Inflammatory macrophage (primary cell): ENCODE data around the gene TENM3.
"Not testable (repeated sequence)": the region's sequence is repeated elsewhere in the genome, so short reads cannot be mapped to it uniquely, and the experiment has no call there.

Experiments used
- DNase-seq, 2 donors: peaks; one replicate each; pipeline ENCODE4 v3.0.0-alpha.2; 2020 to 2022

TENM3 gene

DNA sequence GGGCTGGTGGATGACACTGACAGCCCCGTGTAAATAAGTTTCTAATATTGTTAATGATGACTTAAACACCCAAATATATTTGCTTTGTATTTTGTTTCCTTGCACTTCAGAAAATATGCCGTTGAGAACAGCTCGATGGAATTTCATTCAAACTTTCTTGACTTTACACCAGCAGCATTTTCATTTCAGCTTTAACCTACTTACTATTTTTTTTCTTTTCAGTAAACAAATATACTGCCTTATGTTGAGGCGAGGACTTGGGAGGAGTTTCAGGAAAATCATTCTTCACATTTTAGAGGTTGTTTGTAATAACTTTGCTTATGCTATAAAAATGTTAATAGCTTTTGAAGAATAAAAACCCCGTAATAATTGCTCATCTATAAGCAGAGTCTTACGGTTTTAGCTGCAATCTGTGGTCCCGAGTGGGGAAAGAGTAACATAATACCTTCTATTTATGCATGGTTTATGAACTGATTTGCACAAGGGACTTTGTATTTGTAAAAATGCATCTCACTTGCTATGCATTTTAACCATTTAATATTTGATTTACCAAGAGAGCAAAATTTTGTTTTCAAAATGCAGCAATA, 14.1 kb upstream of the TENM3 start:
- no peak for DNase-seq

DNA sequence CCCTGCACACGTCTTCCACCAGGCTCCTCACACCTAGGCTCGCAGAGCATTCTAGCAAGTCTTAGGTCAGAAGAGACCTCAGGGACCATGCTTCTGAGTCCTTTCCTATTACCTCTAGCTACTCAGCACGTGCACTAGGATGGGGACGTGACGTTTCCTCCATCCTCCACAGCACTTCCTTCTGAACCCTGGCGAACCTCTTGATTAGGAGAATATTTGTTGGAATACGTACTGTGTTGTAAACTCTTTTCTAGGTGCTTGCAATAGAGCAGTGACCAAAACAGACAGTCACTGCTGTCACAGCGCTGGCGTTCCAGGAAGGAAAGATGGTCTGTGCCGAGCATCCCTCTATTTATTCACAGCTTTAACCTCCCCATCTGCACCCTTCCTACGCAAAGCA, 12.9 kb upstream of the TENM3 start:
- no peak for DNase-seq

DNA sequence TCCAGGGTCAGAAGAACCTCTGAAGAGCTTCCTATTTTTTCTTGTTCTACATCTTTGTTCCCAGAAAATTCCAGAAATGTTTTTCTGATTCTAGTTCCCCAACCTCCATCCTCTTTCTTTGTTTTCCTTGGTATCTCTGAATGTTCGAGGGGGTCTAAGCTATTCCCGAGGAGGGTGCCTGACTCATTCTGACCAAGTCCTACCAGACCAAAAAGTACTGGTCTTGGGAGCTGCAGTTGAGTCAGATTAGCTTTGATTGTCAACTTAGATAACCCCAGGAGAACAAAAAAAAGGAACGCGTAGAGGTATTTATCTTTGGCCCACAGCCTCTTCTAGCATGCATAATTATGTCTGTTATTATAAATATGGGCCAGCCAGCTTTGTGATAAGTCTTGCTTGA, 12.1 kb upstream of the TENM3 start:
- no peak for DNase-seq

DNA sequence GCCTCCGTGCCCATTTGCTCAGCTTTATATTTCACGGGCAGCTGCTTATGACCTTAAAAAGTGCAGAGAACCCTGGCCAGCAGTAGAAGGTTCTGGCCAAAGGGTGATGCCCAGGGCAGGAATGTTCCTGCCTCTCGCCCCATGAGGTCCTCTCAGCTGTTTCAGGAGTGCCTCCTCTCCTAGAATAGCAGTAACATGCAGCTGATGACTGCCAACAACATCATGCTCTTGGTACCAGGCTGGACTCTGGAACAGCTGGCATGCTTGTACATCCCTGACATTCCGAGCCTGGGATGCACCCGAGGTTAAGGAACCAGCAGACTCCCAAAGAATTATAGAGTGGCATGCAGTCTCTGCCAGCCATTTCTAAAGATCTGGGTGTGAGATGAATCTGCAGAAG, 11.7 kb upstream of the TENM3 start:
- DNase-seq, result no peak

DNA sequence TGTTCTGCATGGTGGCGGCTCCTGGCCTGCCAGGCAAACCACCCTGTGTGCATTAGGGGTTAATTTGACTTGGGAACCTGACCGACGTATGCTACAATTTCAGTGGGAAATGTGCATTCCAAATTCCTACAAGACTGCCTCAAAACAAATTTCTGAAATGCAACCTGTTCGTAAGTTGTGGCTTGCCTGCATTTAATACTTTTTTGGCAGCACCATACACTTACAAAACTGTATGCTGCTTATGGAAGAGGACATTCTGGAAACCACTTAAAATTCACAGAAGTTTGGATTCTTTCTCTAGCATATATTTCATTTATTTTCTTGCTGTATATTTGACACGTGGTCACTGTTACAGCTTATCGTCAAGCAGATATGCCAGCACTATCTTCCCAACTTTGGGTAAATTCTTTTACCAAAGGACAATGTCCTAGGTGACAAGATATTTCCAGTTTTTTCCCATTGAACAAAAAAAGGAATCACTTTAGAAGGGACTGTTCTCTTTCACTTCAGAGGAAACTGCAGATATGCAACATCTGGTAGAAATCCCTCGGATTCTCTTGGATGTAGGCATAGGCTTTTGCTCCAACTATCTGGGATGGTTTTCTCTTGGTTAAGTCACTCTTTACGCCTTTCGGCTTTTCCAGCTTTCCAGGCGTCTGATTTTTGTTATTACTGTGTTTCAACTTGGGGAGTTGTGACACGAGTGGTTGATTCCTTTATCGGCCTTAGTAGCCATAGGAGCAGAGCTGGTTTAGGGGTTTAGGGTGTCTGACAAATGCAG, 9.7 kb upstream of the TENM3 start:
- no peak for DNase-seq

DNA sequence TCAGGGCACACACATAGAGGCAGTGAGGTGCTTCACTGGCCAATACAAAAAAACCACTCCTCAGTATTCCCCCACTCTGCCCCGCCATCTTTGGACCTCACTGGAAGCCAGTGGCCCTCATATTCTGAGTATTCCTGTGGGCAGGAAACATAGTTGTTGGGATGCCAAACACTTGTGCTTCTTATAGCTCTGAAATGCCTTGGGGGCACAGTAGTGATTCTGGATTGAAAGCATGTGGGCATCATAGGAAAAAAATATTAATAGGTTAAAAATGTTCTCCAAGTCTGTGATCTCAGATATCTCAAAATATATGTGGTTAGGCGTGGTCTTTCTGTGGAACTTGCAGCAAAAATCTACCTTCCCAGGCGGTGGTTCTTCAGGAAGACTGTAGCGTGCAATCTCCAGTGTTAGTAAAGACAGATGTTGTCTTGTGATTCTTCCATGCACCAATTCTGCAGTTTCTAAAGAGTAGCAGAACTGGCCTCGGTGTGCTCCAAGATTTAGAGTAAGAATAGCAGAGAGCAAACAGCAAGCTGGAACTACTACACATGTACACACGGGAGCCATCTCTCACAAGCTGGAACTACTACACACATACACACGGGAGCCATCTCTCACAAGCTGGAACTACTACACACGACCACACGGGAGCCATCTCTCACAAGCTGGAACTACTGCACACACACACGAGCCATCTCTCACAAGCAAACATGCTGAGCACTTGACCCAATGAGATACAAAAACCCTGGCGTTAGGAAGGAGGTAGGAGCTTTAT, 8.0 kb upstream of the TENM3 start:
- DNase-seq, result no peak

DNA sequence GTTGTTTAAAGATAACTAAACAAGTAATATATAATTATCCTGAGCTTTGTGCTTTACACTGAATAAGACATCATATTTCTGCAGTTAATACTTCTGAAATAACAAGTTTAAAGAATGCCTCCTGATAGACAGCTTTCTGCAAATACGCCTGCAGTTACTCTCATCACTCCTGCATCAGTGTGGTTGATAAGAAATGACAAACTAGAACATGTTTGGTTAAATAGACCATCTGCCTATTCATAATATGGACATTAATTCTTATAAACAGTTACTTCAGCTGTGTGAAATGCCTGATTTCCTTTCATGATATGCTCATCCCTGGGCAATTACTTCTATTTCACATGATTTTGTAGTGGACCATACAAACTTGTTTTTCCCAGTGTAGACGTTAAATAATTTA, 7.0 kb upstream of the TENM3 start:
- DNase-seq, result no peak

DNA sequence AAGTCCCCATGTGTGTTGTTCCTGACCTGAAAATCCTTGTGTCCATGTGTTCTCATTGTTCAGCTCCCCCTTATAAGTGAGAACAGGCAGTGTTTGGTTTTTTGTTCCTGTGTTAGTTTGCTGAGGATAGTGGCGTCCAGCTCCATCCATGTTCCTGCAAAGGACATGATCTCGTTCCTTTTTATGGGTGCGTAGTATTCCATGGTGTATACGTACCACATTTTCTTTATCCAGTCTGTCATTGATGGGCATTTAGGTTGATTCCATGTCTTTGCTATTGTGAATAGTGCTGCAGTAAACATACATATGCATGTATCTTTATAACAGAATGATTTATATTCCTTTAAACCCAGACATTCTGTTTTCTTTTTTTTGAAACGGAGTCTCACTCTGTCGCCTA, 6.2 kb upstream of the TENM3 start:
- not testable (repeated sequence) for DNase-seq

DNA sequence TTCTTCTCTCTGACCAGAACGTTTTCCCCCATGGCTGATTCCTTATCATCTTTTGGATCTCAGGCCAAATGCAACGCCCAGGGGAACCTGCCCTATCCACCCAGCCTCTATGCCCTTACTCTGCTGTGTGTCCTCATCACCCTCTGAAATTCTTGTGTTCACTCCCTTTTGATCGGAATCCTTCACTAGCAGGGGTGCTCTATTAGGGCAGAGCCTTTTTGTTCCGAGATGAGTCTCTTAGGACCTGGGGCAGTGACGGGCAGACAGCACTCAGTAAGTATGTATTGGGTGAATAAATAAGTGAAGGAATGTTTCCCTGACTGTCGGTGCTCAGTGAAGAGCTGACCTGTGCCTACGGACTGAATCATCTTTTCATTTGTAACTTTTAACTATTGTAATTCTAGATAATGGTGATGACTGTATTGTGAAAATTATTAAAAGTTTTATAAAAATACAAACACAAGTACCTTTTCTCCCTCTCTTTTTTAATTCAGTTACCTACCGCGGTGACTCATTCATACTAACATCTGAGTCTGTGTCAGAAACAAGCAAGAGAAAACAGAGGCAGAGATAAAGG, 4.8 kb upstream of the TENM3 start:
- DNase-seq, result no peak

DNA sequence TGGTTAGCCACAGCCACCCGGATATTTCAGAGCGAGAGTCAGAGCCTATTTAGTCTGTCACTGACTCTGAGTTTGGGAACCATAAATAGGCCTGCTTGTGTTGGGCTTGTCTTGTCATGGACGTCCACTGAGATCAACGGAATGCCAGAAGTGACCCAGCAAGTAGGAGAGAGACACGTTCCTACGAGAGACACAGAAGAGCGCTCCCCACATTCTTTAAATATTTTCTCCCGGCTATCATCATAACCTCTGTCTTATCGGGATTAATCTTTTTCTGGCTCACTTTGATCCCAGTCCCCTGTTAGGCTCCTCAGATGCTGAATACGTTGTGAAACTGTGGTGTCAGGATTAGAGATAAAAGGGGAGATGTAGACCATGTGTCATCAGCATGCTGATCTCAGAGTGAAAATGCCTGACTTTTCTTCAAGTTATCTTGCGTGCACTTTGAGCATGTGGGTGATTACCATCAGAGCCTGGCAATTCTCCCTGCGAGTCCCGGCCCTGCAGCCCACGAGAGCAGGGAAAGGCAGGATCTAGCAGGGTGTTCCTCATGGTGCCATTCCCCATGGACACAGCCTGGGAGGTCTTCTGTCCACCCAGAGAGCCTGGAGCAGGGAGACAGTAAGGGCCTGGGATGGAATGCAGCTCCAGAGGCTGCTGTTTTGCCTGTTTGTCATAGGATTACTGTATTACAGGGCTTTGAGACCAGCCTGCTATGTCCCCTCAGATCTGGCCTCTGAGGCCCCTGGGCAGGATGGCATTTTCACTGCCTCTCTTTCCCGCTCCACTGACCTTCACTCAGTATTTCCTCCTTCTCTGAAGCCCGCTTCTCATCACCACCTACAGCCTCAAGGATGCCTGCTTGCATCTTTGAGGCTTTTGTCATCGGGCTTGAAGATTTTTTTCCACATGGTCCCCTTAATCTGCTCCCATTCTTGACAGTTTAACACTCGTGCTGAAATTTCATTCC, 2.8 kb upstream of the TENM3 start:
- DNase-seq, result no peak

DNA sequence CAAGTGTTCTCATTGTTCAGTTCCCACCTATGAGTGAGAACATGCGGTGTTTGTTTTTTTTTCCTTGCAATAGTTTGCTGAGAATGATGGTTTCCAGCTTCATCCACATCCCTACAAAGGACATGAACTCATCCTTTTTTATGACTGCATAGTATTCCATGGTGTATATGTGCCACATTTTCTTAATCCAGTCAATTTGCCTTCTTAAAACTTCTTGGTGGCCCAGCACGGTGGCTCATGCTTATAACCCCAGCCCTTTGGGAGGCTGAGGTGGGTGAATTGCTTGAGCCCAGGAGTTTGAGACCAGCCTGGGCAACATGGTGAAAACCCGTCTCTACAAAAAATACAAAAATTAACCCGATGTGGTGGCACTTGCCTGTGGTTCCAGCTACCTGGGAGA, 942 bp upstream of the TENM3 start:
- not testable (repeated sequence) for DNase-seq

DNA sequence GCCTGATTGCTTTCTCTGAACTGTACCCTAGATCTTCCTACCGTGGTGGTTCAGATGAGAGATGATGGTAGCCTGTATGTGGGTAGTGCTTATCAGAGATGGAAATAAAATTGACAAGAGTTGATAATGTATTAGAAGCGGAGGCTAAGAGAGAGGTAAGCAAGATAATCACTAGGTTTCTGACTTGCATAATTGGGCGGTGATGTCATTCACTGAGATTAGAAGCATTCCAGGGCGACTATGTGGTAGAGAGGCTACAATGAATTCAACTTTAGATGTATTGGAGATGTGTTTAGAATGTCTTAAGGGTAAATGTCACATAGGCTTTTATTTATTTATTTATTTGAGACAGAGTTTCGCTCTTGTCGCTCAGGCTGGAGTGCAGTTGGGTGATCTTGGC, 415 bp upstream of the TENM3 start:
- no peak for DNase-seq

DNA sequence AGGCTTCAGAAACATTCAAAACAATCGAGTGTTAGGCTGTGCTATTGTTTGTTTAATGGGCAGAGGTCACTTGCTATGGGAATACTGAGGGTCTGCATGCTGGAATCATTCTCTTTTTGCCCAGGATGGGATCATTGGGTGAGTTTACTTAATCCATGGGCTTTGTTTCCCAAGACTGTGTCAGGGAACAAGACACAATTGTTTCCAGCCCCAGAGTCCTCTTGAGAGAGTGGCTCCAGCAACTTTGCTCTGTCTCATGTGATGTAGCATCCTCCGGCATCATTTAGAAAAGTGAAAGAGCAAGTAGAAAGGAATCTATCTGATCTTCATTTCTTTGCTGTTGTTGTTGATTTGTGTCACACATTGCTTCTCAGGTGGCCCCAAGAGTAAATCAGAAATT, 1.8 kb downstream of the TENM3 start:
- no peak for DNase-seq

DNA sequence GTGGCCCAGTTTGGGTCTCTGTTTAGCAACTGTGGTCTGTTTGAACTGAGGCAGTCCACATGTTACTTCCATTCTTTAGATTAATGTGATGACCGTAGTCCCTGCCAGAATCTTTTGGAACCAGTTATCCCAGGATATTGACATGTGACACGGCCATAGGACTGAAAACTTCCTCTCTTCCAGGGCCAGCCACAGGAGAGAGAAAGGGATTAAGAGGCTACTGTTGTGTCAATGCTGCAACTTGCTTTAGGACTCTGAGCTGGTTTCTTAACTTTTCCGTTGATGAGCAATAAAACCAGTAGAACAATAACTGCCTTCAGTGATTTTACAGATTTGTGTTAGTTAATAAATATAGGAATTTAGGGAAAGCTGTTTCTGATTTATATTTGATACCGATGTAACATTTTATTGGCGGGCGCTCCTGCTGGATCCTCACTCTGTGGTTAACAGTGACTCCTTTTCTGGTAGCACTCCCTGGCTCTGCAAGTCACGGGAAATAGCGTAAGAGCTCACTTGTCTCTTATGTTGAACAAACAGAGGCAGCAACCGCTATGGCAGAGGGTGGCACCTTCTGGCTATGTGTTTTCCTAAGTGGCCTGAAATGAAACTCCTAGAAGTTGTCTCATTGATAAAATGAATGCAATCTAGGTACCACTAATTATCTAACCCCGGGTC, 2.5 kb downstream of the TENM3 start:
- DNase-seq, result no peak

DNA sequence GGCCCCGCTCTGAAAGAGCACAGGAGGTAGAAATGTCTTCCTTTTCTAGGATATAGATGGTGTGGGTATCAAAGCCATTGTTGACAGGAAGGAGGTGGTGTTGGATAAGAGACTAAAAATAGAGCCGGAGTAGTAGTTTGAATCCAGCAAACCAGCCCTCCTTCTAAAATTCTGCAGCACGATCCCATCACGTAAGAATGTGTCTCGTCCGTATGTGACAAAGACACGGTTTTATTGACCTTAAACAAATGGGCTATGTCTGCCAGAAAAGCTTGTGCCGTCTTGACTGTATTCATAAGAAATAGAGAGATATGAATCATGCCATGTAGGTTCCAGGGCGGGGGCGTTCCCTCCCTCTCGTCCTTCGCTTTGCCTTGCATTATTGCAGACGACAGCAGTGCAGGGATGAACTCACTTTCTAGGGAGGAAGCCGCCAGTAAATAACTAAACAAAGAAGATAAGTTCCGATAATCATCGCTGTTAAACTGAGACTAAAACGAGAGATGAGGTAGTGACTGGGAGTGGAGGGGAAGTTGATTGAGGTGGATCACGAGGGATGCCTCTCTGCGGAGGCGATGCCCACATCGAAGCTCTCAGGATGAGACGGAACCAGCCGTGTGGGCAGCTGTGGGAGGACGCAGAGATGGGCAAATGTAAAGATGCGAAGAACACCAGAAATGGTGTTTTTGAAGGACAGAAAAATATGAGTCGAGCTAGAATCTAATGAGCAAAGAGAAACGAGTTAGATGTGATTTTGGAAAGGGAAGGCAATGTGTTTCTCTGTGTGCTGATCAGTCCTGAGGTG, 3.4 kb downstream of the TENM3 start:
- no peak for DNase-seq

DNA sequence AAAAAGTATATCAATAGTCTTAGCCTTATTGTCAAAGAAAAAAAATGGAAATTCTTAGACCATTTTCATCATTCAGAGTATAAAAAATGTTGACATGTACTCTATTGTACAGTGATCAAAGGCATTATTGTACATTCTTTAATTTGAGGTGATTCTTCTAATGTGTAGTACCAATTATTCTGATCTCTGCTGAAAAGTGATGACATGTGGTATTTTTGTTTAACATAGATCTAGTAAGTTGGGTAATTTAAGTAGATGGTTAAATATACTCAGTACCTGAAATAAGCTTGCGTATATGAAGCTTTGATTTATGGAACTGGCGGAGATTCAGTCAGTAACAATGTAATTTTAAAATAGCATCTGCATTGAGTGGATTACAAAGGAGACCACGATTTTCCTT, 5.1 kb downstream of the TENM3 start:
- DNase-seq, result no peak

DNA sequence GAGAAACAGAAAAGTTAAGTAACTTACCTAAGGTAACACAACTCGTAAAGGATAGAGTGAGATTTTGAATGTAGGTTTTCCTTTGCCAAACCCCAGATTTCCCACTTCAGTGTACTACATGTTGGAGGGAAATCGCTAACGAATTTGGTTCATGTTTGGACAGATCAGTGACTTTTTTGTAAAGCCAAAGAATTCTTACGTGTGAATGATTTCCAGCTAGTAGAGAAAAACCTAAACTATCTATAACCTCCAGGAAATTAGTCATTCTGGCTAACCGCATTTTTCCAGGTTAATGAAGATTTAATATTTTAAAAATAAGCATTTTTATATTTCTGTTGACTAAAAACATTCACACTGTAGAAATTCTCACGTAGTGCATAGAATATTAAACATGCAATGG, 7.2 kb downstream of the TENM3 start:
- DNase-seq, result no peak

DNA sequence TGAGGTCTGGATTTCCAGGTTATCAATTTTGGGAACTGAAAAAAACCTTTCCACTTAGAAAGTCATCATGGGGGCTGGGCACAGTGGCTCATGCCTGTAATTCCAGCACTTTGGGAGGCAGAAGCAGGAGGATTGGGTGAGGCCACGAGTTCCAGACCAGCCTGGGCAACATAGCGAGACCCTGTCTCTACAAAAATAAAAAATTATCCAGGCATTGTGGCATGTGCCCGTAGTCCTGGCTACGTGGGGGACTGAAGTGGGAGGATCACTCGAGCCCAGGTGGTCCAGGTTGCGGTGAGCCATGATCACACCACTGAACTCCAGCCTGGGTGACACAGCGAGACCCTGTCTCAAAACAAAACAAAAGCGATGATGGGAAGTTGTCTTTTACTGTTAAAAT, 7.9 kb downstream of the TENM3 start:
- no peak for DNase-seq

DNA sequence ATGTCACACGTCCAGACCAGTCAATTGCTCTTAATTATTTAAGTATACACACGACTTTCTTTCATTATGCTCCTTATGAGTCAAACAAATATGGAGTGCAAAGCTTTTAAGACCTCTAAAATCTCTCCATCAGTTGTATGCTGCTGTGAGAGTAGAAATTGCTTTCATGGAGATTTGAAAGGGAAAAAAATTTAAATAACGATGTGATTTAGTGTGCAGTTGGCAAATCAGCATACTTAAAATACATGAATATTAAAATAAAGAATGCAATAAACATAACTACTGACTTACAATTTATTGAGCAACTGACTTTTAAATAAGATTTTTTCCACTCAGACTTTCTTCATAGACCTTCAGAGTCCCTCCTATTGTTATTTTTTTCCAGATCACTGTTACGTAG, 9.0 kb downstream of the TENM3 start:
- no peak for DNase-seq

DNA sequence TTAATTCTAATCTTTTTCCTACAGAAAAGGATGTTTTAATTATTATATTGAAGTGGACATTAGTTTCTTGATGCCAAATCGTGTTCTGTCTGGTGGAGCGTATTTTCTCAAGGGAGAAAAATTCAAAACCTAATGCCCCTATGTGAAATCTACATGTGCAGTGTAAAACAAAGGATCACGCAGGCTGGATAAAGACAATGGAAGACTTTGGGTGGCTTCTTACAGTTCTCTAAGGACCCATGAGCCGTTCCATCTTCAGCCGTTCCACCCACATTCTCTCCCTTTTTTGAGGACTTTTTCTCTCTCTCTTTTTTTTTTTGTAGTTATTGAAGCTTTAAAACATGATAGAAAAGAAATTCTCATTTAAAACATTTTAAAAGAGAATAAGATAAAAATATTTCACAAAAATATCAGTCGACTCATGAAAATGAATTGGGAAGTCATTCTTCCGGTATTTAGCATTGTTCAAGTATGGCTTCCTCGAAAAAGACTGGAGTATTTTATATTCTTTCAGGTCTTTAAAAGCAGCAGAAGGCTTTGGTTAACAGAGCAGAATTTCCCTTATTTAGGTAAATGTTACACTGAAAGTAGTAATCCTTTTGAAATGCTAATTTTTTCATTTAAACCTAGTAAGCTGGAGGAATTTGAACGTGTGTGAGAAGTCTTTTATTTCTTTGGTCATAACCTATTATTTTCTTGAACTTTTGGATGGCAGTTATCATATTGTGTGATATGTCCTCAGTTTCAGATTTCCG, 11.0 kb downstream of the TENM3 start:
- no peak for DNase-seq
